ENCODE data around the gene AP2B1. TPM values are rescaled to one million over a fixed set of nuclear protein-coding genes. Genes with fewer than 3 reads are reported as not detected.

AP2B1 gene
- polyA plus RNA-seq, 3 donors = 23.5 to 48.2 (median 43.5) TPM

DNA sequence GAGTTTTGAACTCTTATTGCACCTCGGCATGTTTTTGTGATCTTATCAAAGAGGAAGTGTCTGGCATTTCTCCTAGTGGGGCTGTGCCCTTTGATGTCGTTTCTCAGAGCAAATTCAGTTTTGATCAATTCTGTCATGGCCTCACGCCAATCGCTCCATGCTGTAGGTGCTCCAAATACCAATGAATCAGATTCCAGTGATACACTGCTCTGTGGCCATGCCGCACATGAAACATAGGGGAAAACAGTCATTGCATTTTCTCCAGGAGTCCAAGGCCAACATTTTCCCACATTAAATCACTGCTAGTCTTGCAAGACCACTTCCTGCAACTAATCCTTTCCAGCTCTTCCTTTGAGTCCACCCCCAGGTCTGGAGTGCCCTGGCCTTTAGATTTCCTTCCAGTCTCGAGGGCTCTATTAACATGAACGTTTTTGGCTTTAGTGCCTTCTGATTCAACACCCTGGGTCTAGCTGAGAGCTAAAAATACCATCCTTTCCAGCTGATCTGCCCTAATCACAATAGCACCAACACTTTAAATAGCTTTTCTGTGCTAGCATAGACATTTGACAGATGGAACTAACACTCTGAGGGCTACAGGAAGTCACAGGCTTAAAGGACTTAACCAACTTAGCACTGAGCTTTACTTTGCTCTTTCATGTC is 126.1 kb downstream of the AP2B1 start:
- WGBS, 3 donors = 8 to 30% (median 24%) methylated on average over 7 of the region's 7 CpGs
- no peak overlapping the region for H3K27ac ChIP-seq (ENCODE audit: low read depth, low read length)

DNA sequence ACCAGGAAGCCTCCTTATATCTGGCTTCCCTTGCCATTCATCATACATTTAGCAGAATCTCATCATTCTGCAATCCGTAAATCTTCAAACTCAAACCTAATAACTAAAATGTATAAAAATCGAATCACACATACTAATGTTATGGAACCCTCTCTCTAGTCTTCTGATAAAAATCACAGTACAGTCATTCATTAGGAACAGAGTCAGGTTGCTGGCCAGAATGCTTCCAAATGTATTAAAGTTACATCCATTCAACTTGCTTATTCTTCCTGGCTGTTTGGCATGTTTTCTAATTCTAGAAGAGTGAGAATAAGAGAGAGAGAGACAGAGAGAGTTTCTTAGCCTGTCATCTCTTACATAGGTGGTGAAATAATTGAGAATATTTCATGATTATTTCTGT is 127.9 kb downstream of the AP2B1 start:
- no peak overlapping the region for H3K27ac ChIP-seq (ENCODE audit: low read depth, low read length)
- 81 to 89% (median 83%) methylated on average over 2 of the region's 2 CpGs for WGBS, 3 donors

DNA sequence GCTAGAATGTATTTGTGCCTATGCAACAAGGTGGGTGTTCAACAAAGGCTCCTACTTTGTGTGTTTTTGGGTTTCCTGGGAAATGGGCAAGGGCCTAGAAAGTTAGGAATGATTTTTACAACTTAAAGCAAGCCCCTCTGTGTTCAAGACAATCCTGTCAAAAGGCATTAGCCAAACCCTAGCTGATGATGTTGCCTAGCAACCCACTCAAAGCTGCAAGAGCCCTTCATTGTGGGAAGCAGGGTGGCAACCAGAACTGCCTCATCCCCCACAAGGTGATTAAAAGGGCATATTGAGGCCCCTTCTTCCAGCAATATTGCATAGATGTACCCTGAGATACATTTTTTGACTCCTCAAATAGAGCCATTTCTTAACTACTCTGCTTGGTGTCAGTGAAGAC is 128.3 kb downstream of the AP2B1 start:
- H3K27ac ChIP-seq (ENCODE audit: low read depth, low read length) = no peak overlapping the region

DNA sequence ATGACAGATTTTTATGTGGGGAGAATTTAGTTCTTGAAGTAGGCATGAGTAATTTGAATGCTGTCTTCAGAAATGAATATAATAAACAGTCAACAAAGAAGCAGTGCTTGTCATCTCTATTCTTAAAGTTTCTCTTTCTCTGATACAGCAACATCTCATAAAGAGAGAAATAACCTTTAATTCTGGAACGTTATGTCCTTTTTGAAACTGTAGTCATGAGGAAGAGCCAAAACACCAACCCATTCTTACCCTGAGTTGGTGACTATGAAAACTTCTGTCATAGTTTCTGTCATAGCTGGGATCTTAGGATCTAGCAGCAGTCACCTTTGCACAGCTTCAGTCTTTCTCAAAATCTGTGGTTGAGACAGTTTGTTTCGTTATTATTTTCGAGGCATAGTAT is 129.1 kb downstream of the AP2B1 start:
- 71 to 81% (median 81%) methylated on average over 3 of the region's 3 CpGs for WGBS, 3 donors

DNA sequence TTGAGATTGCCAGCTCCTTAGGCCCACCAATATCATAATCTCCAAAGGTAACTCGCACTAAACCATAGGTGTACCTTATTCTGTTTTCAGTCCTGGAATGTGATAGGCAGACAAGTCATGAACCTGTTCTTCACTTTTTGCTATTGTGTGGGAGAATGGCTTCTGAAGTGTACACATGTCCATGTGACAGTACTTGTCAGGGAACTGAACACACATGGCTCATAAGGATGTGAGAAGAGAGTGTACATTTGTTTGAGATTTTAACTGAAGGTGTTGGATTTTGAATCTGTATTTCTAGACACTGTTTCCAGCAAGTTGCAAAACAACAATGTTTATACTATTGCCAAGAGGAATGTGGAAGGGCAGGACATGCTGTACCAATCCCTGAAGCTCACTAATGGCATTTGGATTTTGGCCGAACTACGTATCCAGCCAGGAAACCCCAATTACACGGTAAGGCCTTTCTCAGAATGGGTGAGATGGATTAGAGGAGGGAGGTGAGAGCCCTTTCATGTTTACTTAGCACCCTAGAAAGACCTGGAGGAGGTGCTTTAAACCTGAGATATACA is 129.9 kb downstream of the AP2B1 start:
- no peak overlapping the region for H3K27ac ChIP-seq (ENCODE audit: low read depth, low read length)
- WGBS, 3 donors = 71 to 75% (median 74%) methylated on average over 4 of the region's 4 CpGs

More for the DNA sequence above, 129.1 kb downstream of the AP2B1 start:
- no peak overlapping the region for H3K27ac ChIP-seq (ENCODE audit: low read depth, low read length)

DNA sequence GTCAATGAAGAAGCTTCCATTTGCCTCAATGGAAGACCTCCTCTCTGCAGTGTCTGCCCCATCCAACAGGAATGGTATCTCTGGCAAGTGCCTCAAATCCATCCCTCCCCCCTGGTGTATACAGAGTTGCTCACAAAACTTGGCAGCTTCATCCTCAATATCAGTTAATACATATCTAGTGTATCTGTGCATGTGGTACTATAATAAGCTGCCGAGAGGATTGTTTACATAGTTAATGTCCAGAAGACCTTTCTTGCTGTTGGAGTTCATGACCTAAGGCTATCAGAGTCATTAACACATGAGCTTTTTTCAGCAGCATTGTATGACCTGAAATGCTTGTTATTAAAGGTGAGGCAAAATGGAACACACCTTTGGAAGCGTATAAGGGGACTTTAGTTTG is 130.4 kb downstream of the AP2B1 start:
- 50 to 78% (median 59%) methylated on average over 2 of the region's 2 CpGs for WGBS, 3 donors

DNA sequence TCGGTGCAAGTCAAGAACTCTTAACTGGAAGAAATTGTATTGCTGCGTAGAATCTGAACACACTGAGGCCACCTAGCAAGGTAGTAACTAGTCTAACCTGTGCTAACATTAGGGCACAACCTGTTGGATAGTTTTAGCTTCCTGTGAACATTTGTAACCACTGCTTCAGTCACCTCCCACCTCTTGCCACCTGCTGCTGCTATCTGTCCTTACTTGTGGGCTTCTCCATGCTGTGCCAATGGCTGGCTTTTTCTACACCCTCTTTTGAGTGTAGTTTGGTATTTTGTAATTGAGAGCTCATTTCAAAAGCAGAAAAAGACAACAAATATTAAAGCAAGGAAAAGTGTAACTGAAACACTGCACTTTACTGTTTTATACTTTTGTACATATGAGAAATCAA is 136.6 kb downstream of the AP2B1 start:
- WGBS, 3 donors = 97 to 100% (median 97%) methylated on average over 2 of the region's 2 CpGs

More for the DNA sequence above, 130.4 kb downstream of the AP2B1 start:
- H3K27ac ChIP-seq (ENCODE audit: low read depth, low read length) = no peak overlapping the region

DNA sequence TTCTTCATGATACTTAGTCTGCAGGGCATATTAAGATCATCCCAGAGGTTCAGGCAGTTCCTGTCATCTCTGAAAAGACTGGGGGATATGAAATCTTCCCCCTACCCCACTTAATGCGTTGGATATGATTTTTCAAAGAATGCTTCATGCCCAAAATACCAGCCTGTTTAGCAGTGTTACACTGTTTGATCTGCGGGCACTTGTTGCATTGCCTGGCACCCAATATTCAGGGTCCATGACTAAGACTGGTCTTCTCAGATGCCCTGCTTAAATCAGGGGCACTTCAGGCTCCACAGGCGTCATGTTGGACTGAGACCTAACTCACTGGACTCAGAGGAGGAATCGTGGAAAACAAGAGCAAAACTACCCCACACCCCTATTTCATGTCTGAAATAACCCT is 137.9 kb downstream of the AP2B1 start:
- WGBS, 3 donors = 93 to 96% (median 93%) methylated on average over 4 of the region's 4 CpGs
- no peak overlapping the region for H3K27ac ChIP-seq (ENCODE audit: low read depth, low read length)

More for the DNA sequence above, 136.6 kb downstream of the AP2B1 start:
- no peak overlapping the region for H3K27ac ChIP-seq (ENCODE audit: low read depth, low read length)

DNA sequence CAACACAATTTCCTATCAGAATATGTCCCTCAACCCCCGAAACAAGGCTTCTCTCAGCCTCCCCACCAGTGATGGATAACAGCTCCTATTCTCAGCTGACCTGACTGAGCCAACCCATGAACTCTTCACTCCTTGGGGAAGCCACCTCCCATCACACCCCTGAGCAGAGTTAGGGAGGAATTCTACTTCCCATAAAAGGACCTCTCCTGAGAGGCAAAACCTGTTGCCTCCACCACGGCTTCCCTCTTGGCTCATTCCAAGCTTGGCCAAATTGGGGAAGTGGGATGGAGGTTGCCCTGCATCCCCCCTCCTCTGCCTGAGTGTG is 138.6 kb downstream of the AP2B1 start:
- WGBS, 3 donors = 68 to 85% (median 75%) methylated on average over 2 of the region's 2 CpGs
- H3K27ac ChIP-seq (ENCODE audit: low read depth, low read length) = no peak overlapping the region

DNA sequence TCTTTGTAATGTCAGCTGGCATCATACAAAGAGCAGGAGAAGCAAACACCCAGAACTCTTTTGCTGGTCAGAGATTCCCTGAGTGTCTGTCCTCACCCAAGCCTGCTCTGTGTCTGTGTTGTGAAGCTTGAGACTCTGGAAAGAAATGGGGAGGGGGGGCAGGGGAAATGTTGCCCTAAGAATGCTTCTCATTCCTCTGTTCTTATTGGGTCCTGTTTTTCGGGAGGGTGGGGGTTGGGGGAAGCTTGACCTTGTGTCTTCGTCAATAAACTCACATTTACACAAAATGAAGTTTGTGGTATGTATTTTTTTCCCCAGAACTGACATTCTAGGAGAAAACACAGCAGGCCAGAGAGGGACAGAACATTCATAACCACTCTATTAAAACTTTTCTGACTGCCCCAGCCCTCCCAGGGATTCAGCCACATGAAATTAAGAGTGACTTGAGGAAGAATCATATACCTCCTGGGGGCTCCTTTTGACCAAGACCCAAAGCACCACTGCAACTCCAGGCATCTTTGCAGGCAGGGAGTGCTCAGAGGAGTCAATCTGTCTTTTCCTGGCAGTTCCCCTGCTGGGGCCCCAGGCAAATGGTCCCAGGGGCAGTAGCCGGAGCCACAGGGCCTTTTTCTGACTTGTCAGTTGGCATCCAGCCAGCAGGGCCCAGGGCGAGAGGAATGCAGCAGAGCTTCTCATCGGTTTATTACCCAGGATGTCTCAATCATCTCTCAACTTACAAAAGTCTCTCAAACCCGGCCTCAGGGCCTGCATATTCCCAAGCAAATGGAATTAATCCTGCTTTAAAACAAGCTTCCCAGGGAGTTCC is 139.2 kb downstream of the AP2B1 start:
- no peak overlapping the region for H3K27ac ChIP-seq (ENCODE audit: low read depth, low read length)
- whole genome bisulfite sequencing, 3 donors = 43 to 50% (median 48%) methylated on average over 6 of the region's 6 CpGs

DNA sequence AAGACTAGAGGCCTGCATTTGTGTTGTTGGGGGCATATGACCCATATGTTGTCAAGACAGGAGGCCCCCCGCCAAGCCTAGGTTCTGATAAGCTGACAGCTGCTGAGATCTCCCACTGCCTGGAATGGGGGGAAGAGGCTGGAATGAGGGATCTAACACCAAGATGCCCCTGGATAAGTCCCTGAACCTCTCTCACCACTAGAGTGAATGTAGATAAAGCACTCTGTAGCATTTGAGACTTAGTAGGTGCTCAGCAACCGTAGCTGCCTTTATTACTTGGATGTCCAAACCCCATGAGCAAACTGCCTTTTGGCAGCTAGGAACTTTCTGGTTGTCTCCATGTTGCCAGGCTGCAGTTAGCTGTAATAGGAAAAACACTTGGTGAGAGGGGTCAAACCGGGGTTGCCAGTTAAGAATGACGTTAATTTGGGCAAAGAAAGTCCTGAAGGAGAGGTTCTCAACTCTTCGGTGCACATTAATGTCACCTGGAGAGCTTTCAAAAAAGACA is 139.9 kb downstream of the AP2B1 start:
- H3K27ac ChIP-seq (ENCODE audit: low read depth, low read length) = no peak overlapping the region
- WGBS, 3 donors = 50 to 84% (median 77%) methylated on average over 5 of the region's 5 CpGs

DNA sequence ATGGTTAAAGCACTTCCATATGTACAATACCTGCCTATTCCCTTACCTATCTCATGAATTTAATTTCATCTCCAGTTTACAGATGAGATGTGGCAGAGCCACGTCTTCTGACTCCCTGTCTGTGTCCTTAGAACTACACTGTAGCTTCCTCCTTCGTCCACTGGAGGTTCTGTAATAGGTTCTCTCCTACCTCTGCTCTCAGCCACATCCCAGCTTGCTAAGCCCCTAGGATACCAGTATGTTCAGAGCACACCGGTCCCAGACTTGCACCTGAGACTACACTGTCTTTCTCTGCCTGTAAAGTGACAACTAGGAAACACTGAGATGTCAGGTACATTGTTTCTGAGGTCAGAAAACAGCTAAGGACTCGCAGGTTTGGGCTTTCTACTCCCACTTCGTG is 140.5 kb downstream of the AP2B1 start:
- no peak overlapping the region for H3K27ac ChIP-seq (ENCODE audit: low read depth, low read length)
- WGBS, 3 donors = 83 to 89% (median 87%) methylated on average over 5 of the region's 5 CpGs

DNA sequence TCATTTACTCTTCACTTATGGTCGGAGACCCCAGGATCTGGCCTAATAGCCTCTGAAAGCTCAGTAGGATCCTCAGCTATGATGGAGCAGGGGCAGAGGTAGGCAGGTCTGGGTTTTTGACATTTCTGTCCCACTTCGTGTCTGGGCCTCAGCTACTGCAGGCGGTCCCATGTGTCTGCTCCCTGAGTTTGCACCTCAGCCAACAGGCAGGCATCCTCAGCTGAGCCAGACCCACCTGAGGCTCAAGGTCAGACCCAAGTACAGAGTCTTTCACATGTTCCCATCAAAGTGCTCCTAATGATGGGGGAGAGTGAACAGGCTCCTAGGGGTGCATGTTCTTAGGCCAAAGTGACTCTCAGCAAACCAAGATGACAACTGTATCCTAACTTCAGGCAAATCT is 141.4 kb downstream of the AP2B1 start:
- no peak overlapping the region for H3K27ac ChIP-seq (ENCODE audit: low read depth, low read length)
- 94 to 97% (median 95%) methylated on average over 3 of the region's 3 CpGs for WGBS, 3 donors

DNA sequence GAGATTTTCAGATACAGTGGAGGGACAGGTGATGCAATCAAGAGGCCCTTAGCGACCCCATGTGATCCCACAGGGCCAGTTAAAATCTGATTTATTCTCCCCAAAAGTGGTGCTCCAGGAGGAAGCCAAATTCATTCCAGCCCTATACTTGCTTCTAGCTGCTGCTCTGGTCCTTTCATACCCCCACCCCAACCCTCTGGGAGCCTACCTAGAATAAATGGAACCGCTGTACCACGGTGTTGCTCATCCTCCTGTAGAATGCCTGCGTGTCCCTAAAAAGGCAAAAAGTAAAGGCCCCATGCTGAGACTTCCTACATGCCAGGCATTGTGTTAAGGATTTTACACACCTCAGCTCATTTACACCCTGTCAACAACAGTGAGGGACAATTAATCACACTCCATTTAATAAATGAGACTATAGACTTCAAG is 142.3 kb downstream of the AP2B1 start:
- 84 to 86% (median 85%) methylated on average over 4 of the region's 4 CpGs for WGBS, 3 donors
- H3K27ac ChIP-seq (ENCODE audit: low read depth, low read length) = no peak overlapping the region

DNA sequence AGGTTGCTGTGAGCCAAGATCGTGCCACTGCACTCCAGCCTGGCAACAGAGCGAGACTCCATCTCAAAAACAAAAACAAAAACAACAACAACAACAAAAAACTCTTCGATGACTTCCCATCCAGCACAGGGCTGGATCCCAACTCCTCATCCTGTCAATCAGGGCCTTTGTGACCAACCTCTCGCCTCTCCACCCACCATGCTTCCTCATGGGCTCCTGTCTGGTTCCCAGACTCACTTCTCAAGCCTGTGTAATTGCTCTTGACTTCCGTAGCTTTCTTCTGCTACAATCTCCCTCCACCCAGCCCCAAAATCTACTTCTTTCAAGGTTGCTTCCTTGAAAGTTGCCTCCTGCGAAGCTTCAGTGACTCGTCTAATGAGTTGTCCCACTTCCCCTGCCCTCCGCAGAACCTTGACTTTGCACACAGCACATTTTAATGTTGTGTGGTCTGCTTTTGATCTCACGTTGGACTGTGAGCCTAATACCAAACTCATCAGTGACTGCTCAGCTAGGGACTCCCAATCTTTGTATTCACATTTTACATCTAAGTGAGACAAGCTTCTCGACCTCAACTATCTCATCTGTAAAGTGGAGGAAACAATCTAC is 143.4 kb downstream of the AP2B1 start:
- H3K27ac ChIP-seq (ENCODE audit: low read depth, low read length) = no peak overlapping the region
- WGBS, 3 donors = 84 to 88% (median 87%) methylated on average over 10 of the region's 10 CpGs

DNA sequence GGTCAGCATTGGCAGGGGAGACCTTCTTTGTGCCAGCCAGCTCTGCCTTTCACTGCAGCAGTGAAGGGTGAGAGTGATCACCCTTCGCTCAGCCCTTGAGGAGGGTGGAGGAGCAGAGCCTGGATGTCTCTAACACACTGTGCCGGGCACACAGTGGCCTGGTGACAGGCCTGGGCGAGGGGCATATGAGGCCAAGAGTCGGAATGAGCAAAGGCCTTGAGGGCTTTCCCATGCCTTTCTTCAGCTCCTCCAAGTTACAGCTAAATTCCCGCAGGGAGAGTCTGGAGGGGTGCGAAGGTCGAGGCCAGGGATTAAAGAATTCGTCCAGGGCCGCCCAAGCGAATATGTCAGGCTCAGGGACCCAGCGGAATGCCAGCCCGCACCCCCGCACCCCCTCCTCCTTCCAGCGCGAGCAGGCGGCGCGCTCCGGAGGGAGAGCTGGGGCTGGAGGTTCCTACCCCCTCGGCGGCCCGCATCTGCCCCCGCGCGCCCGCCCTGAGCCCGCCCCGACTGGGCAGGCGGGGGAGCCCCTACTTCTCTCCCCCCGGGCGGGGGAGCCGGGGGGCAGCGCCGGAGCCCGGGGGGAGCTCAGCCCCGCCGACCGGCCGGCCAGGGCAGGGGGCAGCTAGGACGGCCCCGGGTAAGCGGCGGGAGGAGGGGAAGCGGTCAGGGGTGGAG is 144.3 kb downstream of the AP2B1 start, which contains the start of gene RASL10B:
RASL10B (plus strand) TSS at position 401 of the 678 bp plus-strand sequence. CDS start 3,546 bp downstream, outside the sequence.
- 5% methylated on average over 29 to 44 of the region's 44 CpGs for WGBS, 3 donors
- H3K27ac ChIP-seq (ENCODE audit: low read depth, low read length) = no peak within 1 kb of the TSS

DNA sequence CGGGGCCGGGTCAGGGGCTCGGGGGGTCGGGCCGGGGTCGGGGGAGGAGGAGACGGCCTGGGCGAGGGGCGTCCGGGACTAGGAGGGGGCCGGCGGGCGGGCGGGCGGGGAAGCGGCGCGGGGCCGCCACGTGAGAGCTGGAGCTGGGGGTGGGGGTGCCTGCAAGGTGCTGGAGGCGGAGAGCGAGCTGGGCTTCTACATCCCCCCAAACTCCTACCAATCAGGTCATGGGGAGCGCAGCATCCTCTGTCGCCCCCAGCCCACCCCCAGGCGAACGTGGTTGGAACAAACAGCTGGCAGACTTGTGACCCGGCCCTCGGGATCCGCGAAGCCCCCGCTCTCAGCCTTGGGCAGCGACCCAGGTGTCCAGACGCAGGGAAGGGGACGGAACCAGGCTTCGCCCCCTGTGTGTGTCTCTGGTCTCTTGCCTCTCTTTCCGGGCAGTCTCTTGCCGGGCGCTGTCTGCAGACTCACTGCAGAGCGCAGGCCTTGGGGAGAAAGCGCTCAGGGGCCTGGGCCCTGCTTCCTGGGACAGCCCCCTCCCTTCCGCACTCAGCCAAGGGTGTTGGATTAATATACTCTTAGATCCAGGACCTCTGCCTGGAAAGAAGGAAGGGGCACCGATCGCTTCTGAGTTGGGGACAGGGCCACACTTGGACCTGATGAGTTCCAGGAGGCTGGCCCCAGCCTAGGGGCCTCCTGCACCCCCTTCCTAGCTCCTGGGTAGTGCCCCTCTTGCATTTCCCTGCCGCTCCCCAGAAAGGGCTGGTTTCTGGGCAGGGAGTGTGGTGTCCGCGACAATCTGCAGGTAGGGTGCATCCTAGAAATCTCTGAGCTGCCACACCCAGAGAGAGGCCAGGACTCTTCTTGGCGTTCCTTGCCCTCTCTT is 145.0 kb downstream of the AP2B1 start:
- H3K27ac ChIP-seq (ENCODE audit: low read depth, low read length) = no peak overlapping the region
- 22 to 27% (median 25%) methylated on average over 31 to 46 of the region's 47 CpGs for WGBS, 3 donors

DNA sequence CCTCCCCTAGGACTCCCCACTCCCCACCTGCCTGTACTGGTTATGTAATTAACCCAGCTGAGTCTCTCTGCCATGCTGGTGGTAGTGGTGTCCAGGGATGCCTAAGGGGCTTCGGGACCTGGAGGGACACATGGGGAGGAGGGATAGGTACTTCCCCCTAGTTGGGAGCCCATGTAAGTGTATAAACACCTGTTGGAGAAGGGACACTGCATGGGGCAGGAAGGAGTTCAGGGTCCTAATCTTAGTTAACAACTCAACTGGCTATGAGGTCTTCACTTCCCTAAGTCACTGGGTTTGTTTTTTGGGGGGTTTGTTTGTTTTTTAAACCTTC is 145.6 kb downstream of the AP2B1 start:
- whole genome bisulfite sequencing, 3 donors = 70 to 87% (median 70%) methylated on average over 1 of the region's 1 CpG
- no peak overlapping the region for H3K27ac ChIP-seq (ENCODE audit: low read depth, low read length)

Measured in adipose tissue (tissue), 3 donors.